Stimulated activated CD4-positive, alpha-beta T cell treated with anti-CD3 and anti-CD28 coated beads, Interleukin-15, amount 100 ng/mL, for 1 hour (primary cell): ENCODE measurements around the gene NTF3.

Experiments
- DNase-seq, 2 donors: peaks; one replicate each; pipeline ENCODE4 v3.0.0-alpha.2; 2020; ENCODE audit warnings: low read depth in 1 of 2, low spot score in 1 of 2

Gene NTF3

GRCh38 chr12:5487076-5487475, 55.2 kb downstream of the NTF3 start:
- DNase-seq, result no peak

GRCh38 chr12:5487948-5488625, 56.2 kb downstream of the NTF3 start:
- no peak for DNase-seq

GRCh38 chr12:5488626-5488955, 56.7 kb downstream of the NTF3 start:
- DNase-seq, result no peak

- no peak for DNase-seq
Observed at GRCh38 chr12:5489017-5489416, 57.1 kb downstream of the NTF3 start.

- no peak for DNase-seq
Observed at GRCh38 chr12:5489760-5490406, 58.0 kb downstream of the NTF3 start.

- no peak for DNase-seq
Observed at GRCh38 chr12:5492562-5492961, 60.7 kb downstream of the NTF3 start.

- DNase-seq, result no peak
Observed at GRCh38 chr12:5493018-5493417, 61.1 kb downstream of the NTF3 start.

- DNase-seq, result no peak
Observed at GRCh38 chr12:5494343-5494742, 62.4 kb downstream of the NTF3 start.

GRCh38 chr12:5497329-5498053, 65.6 kb downstream of the NTF3 start:
- DNase-seq, result no peak

- no peak for DNase-seq
Observed at GRCh38 chr12:5498076-5498475, 66.2 kb downstream of the NTF3 start.

GRCh38 chr12:5498806-5499205, 66.9 kb downstream of the NTF3 start:
- DNase-seq, result no peak

GRCh38 chr12:5499566-5500330, 67.8 kb downstream of the NTF3 start:
- DNase-seq, result no peak

GRCh38 chr12:5500331-5500659, 68.4 kb downstream of the NTF3 start:
- no peak for DNase-seq

GRCh38 chr12:5503774-5504173, 71.9 kb downstream of the NTF3 start:
- DNase-seq, result no peak

GRCh38 chr12:5505116-5505515, 73.2 kb downstream of the NTF3 start:
- no peak for DNase-seq

- no peak for DNase-seq
Observed at GRCh38 chr12:5505751-5506150, 73.8 kb downstream of the NTF3 start.

GRCh38 chr12:5506295-5506694, 74.4 kb downstream of the NTF3 start:
- no peak for DNase-seq

GRCh38 chr12:5506821-5507231, 74.9 kb downstream of the NTF3 start:
- no peak for DNase-seq

GRCh38 chr12:5507401-5507935, 75.6 kb downstream of the NTF3 start:
- DNase-seq, result no peak

GRCh38 chr12:5507944-5508343, 76.0 kb downstream of the NTF3 start:
- DNase-seq, result no peak

GRCh38 chr12:5509102-5509501, 77.2 kb downstream of the NTF3 start:
- DNase-seq, result no peak

- DNase-seq, result no peak
Observed at GRCh38 chr12:5509557-5509956, 77.6 kb downstream of the NTF3 start.
